ENCODE data around the gene KIAA1671.
A peak's percentile ranks its signal among the peaks of the same experiment; 100 is the strongest.

Gene KIAA1671

DNA sequence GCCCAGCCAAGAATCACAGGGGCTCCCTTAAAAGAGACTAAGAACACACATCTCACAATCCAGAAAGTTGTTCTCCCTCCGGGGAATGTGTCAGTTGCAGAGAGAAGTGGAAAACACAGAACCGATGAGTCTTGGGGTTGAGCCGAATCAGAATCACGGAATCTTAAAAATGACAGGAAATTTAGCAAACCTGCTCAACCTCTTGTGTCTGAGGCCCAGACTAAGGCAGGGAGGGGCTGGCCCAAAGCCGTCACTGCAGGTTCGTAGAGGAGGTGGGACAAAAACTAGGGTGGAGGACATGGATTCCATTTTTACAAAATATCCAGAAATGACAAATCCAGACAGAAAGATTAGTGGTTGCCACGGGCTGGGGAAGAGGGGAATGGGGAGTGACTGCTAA, 63.8 kb downstream of the KIAA1671 start:
- no peak for DNase-seq

DNA sequence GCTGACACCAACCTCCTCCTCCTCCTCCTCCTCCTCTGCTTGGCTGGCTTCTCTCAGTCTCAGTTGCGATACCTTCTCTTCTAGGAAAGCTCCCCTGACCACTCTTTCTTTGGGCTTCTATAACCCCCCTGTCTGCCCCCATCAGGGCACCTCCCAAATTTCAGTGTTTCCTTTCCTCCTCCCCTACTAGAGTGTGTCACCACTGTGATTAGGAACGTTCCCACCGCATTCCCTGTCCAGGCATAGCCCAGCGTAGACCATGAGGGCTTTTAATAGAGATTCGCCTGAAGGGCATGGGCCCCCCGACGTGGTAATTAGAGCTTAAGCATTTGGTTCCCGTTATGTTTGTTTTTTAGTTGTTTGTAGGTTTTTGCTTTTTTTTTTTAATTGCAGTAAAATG, 65.5 kb downstream of the KIAA1671 start:
- DNase-seq: no peak

DNA sequence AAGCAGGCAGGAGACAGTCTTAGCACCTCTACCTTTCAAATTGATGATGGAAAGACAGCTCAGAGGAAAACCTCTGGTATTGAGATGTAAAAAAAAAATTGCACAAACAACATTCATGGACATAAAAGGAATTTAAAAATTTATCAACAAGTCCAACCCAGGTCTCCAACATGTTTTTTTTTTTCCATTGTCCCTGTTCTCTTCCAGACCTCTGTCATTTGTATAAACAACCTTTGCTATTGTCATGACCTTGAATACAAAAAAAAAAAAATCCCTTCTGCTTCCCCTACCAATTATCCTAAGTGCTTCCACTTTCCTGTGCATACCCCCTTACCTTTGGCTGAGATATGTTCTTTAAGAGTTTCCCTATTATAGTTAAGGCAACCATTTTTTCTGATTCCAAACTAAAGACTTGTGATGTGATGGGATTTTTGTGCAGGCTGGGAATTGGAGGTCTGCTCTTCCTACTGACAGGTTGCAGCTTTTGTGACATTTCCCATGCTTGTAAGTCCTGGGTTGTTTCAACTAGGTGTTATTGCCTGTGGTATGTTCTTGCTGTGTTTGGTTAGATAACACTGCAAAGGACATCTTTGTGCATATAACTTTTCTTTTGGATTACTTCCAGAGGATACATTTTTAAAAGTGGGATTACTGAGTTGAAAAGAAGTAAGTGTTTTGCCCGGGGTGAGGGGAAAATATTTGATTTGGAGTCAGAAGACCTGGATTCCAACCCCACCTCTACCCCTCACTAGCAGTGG, 67.1 kb downstream of the KIAA1671 start:
- DNase-seq: no peak

DNA sequence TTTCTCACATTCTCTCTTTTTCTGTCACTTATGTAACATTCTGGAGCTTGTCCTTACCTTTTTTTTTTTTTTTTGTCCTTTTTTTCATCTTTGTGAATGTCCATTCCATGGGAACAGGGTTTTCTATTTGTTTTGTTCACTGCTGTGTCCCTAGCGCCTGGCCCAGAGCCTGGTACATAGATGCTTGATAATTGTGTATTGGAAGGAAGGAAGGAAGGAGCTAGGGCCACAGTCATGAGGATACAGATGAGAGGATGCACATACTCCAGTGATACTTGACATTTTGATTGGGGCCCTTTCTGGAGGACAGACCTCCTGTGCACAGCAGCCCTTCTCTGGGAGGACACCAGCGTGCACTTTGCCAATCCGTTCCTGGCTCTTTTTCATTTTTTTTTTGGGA, 68.9 kb downstream of the KIAA1671 start:
- no peak for DNase-seq

DNA sequence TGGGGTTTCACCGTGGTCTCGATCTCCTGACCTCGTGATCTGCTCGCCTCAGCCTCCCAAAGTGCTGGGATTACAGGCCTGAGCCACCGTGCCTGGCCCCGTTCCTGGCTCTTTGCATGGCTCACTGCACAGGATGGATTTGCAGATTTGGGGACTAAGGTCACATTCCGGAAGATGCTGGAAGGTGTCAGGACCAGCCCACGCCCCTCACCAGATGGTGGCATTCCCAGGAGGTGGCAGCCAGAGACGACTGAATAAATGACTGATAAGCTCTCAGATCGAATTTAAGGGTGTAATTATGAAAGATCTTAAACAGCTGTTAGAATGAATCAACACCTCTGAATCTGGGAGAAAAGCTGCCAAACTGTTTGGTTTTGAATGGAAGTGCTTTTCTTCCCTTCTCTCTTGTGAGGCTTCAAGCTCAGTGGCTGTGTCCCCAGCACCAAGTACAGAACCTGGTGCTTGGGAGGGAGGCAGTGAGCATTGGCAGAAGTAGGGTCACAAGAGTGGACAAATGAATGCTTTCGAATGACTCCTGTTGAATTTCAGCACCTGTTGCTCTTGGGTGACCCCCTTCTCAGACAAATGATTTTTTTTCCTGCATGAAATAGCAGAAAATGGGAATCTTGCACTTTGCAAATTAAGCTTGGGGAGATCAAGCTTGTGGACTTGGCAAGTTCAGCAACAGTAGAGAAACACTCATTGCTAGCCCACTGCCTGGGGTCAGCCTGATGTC, 69.6 kb downstream of the KIAA1671 start:
- DNase-seq: no peak

DNA sequence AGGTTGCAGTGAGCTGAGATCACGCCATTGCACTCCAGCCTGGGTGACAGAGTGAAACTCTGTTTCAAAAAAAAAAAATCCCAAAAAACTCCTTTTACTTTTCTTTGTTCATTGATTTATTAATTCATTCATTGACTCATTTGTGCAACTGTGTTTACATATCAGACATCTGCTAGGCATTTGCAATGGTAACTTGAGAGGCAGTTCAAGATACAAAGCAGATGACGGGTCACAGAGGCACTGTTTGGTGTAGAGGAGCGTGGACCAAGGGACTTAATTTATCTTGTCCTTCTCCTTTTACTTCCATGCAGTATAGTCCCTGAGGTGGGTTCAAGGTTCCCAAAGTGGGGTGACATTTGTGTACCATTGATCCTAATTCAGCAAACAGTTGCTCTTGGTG, 71.4 kb downstream of the KIAA1671 start:
- no peak for DNase-seq

DNA sequence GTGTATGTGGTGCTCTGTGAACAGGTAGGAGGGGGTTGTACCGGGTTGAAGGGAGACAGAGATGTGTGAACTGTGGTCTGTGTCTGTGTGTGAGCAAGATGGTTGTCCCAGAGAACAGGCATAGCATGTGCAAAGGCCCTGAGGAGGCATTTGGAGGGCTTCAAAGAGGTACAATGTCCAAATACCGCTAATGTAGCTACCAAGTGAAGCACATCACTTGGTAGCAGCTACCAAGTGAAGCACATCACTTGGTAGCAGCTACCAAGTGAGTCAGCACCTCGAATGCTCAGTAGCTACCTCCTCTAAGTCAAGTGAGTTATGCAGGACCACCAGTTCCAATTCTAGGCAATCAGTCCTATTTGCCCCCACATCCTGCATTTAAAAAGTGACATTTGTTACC, 72.4 kb downstream of the KIAA1671 start:
- no peak for DNase-seq

DNA sequence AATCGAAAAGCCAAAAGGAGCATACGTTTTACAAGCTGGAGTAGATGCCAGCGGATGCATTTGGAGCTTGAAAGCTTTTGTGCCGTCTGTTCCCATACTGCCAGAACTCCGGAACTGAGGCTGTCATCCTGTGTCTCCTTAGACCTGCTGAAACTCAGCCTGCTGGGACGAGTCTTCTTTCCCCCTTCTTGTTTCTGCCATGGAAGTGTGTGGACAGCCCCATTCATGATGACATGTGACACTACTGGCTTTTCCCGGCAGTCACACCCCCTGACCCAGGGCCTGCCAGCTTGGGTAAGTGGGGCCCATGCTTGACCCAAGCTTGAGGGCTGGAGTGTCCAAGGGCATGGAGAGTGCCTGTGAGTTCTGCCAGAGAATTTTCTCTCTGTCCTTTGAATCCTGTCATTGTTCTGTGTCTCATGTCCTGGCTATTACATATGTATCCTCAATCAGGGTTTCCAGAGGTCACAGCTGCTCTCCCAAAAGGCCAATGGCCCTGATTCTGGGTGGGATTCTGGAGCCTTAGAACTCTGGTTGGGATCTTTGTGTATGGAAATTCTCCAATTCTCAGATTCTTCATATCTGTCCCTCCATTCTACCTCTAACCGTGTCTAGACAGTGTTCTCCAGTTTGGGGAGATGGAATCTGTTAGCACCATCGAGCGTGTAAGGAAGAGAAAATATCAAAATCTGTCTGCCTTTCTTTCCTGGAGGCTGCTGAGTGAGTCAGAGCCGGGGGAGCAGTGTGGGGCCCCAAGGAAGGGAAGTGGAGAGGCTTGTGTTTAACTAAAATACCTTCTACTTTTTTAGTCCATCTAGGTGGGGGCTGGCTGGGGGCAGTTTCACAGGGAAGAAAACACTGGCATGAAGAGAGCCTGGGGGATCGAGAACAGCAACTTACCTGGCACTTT, 73.2 kb downstream of the KIAA1671 start:
- DNase-seq: no peak

DNA sequence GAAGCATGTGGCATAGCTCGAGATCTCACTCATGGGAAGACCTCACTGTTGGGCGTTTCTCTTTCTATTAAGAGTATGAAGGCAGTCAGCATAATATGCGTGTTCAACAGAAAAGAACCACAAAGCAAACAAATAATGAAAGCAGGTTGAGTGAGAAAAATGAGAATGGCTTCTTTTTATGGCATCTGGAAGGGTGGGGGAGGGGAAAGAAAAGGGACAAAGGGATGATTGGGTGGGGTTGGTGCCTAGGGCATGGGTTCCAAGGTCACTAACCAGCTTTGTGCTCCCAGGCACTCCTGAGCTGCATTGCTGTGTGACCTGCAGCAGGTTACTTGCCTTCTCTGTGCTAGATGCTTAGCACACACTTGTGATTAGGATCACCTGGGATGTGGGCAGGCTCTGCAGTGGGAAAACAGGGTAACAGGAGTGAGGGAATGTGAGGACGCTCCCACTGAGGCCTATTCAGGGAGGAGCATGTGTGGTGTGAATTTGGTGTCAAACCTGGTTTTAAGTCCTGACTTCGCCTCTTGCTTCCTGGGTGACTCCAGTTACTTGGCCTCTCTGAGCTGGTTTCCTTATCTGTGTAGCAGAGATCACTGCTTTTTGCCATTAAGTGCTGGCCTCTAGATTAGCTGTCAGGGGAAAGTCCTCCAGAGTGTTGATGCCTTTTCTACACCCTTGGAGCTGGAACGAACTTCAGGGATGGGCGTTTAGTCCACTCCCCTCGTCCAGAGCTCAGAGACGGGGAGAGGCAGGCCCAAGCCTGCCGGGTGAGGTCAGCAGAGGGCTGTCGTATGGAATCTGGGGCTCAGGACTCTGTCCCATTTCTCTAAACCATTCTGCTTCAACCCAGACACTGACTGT, 74.8 kb downstream of the KIAA1671 start:
- DNase-seq: no peak

DNA sequence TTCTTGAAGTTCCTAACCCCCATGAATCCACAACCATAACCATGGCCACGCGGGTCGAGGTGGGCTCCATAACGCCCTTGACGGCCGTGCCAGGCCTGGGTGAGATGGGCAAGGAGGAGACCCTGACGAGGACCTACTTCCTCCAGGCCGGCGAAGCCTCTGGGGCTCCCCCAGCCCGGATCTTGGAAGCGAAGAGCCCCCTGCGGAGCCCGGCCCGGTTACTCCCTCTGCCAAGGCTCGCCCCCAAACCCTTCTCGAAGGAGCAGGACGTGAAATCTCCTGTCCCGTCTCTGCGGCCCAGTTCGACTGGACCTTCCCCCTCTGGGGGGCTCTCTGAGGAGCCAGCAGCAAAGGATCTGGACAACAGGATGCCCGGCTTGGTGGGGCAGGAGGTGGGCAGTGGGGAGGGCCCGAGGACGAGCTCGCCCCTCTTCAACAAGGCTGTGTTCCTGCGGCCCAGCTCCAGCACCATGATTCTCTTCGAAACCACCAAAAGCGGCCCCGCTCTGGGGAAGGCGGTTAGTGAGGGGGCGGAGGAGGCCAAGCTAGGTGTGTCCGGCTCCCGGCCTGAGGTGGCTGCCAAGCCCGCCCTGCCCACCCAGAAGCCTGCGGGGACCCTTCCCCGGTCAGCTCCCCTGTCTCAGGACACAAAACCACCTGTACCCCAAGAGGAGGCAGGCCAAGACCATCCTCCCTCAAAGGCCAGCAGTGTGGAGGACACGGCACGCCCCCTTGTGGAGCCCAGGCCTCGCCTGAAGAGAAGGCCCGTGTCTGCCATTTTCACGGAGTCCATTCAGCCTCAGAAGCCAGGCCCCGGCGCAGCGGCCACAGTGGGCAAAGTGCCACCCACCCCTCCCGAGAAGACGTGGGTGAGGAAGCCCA, 75.7 kb downstream of the KIAA1671 start:
- peak; percentile 19 for DNase-seq

DNA sequence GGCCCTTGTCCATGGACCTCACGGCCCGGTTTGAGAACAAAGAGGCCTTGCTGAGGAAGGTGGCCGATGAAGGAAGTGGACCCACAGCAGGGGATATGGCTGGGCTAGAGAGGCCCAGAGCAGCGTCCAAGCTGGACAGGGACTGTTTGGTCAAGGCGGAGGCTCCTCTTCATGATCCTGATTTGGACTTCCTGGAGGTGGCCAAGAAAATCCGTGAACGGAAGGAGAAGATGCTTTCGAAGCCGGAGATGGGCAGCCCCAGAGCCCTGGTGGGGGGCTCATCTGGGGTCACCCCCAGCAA, 76.3 kb downstream of the KIAA1671 start:
- DNase-seq: no peak

DNA sequence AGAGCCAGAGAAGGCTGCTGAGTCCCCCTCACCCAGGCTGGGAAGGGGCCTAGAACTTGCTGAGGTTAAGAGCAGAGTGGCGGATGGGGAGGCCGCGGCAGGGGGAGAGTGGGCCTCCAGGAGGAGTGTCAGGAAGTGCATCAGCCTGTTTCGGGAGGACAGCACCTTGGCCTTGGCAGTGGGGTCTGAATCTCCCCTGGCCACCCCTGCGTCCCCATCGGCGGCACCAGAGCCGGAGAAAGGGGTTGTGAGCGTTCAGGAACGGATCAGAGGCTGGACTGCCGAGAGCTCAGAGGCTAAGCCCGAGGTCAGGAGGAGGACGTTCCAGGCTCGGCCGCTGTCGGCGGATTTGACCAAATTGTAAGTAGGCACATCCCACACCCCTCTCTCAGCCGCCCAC, 76.7 kb downstream of the KIAA1671 start:
- DNase-seq: no peak

DNA sequence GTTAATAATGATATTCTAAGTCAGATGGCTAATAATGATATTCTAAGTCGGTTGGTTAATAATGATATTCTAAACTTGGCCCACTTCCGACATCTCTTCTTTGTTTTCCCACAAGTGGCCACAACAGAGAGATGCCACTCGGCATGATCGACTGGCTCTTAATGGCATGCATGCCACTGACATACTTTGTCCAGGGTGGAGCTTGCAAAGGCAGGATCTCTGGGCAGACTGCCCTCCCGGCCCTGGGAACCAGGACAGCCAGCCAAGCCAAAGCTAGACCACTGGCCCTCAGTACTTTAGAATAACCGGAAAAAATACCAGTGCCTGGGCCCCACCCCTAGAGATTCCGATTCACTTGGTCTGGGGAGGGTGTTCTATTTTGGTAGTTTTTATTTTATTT, 78.1 kb downstream of the KIAA1671 start:
- DNase-seq: no peak

DNA sequence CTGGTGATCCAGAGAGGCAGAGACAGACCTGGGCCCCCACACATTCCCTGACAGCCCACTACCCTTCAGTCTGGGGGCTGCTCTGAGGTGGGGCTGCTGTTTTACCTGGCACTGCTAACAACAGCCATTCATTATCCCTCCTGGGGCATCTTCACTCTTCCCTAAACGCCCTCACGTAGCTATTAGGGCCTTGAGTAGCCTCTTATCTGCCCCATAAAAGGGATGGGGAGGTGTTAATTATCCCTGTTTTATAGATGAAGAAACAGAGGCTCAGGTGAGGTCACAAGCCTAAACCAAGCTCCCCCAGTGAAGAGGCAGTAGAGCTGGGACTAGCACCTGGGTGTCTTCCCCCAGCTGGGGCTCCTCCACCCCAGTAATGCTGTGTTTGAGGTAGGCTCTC, 79.5 kb downstream of the KIAA1671 start:
- no peak for DNase-seq

DNA sequence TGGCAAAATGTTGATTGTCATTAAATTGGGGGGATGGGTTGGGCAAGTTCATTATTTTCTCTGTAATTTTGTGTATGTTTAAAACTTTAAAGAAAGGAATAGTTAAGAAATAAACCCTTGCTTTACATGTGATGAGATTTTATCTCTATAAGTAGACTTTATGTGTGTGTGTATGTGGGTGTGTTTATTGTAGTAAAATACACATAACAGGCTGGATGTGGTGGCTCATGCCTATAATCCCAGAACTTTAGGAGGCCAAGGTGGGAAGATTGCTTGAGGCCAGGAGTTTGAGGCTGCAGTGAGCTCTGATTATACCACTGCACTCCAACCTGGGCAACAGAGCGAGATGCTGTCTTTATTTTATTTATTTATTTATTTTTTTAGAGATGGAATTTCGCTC, 83.2 kb downstream of the KIAA1671 start:
- no peak for DNase-seq

DNA sequence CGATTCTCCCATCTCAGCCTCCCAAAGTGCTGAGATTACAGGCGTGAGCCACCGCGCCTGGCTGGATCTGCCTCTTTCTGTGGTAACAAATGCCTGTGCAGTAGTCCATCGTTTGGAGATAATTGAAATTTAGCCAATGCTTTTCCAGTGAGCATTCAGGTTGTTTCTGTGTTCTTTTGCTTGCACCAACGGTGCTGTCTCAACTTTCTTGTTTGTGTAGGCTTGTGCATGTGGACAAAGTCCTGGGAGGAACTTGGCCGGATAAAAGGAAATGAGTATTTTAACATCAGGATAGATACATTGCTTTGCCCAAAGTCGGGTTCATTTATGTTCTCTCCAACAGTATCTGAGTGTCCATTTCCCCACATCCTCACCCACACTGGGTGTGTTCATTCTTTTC, 85.7 kb downstream of the KIAA1671 start:
- no peak for DNase-seq

DNA sequence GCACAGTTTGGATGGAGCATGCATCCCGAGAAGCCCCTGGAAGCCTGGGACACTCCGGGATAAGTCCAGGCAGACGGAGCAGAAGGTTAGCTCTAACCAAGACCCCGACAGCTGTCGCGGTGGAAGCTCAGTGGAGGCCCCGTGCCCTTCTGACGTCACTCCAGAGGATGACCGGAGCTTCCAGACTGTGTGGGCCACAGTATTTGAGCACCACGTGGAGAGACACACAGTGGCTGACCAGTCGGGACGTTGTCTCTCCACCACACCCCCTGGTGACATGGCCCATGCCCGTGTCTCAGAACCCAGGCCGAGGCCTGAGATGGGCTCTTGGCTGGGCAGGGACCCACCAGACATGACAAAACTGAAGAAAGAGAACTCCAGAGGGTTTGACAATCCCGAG, 86.3 kb downstream of the KIAA1671 start:
- no peak for DNase-seq

DNA sequence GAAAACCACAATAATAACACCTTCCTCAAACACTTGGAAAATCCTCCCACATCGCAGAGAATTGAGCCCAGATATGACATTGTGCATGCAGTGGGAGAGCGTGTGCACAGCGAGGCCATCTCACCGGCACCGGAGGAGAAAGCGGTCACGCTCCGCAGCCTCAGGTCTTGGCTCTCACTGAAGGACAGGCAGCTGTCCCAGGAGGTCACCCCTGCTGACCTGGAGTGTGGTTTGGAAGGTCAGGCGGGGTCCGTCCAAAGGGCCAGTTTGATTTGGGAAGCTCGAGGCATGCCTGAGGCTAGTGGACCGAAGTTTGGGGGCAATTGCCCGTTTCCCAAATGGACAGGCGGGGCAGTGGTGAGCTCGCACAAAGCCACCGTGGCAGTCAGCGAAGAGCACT, 86.7 kb downstream of the KIAA1671 start:
- DNase-seq: no peak

DNA sequence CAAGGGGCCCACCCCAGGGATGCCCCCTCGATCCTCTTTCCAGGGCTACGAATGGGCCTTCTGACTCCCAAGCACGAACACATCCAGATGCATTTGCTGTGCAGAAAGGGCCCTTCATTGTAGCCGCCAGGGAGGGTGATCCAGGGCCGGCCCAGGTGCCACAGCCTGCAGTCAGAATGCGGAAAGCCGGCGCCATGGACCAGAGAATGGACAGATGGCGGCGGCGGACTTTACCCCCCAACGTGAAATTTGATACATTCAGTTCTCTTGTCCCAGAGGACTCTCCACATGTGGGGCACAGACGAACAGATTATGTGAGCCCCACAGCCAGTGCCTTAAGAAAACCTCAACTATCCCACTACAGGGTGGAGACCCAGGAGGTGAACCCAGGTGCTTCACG, 87.2 kb downstream of the KIAA1671 start:
- DNase-seq: no peak

DNA sequence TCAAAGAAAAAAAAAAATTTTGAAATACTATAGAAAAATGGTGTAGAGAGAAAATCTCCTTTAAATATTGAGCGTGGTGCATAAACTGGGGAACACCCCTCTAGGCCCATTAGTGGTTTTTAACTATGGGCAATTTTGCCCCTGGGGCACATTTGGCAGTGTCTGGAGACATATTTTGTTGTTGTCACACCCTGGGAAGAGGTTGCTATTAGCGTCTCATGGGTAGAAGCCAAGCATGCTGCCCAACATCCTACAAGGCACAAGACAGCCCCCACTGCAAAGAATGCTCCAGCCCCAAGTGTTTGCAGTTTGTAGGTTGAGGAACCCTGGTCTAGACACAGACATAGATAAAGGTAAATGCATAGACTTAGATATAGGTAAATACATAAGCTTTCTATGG, 92.6 kb downstream of the KIAA1671 start:
- DNase-seq: no peak

DNA sequence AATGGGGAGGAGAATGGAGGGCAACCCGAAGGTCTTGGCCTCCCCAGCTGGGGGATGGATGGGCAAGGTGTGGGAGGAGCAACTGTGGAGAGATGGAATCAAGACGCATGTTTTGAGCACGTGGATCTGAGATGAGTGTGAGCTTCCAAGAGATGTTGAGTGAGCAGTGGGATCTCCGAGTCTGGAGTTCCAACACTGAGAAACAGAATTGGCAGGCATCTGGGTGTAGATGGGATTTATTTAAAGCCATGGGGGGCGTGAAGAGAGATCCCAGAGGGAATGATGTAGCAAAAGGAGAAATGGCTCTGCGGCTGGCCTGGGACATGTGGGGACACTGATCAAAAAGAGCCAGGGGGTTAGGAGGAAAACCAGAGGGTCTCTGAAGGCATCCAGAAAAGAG, 95.6 kb downstream of the KIAA1671 start:
- no peak for DNase-seq

Measured in activated CD4-positive, alpha-beta T cell treated with anti-CD3 and anti-CD28 coated beads, Interleukin-2, amount 50 U/mL, for 16 hours (primary cell).